Smooth muscle cell (in vitro differentiated cells): Measurements from ENCODE around the gene SOX13. TPM values are rescaled to one million over a fixed set of nuclear protein-coding genes. Genes with fewer than 3 reads are reported as not detected.

Experiments used
- DNase-seq: peaks from one replicate; lab custom pipeline; 2025; ENCODE audit not compliant: unreplicated experiment; lab: John Stamatoyannopoulos, UW
- H2AFZ ChIP-seq: fragments of 200-600 bp; sonication (generic); 2 replicates; pipeline ENCODE4 v1.6.0; 2016; ENCODE audit warnings: antibody characterized with exemption, low read depth, mild to moderate bottlenecking
- H3F3A ChIP-seq: fragments of 200-600 bp; sonication (generic); 2 replicates; pipeline ENCODE4 v1.6.0; 2017; ENCODE audit warnings: antibody characterized with exemption, low read depth
- H3K27ac ChIP-seq: fragments of 200-600 bp; sonication (generic); 2 replicates; pipeline ENCODE4 v1.5.1; 2016; ENCODE audit warnings: low read depth, mild to moderate bottlenecking
- H3K27me3 ChIP-seq: fragments of 200-600 bp; sonication (generic); 2 replicates; pipeline ENCODE4 v1.6.1; 2016; ENCODE audit warnings: low read depth, mild to moderate bottlenecking
- H3K36me3 ChIP-seq: fragments of 200-600 bp; sonication (generic); 2 replicates; pipeline ENCODE4 v1.5.1; 2016; ENCODE audit warnings: low read depth
- H3K4me1 ChIP-seq: fragments of 200-600 bp; sonication (generic); 2 replicates; pipeline ENCODE4 v1.5.1; 2016; ENCODE audit warnings: low read depth
- H3K4me2 ChIP-seq: fragments of 200-600 bp; sonication (generic); 2 replicates; pipeline ENCODE4 v1.6.0; 2016; ENCODE audit warnings: mild to moderate bottlenecking
- H3K4me3 ChIP-seq: fragments of 200-600 bp; sonication (generic); 2 replicates; pipeline ENCODE4 v1.5.1; 2016; ENCODE audit warnings: mild to moderate bottlenecking
- H3K79me2 ChIP-seq: fragments of 200-600 bp; sonication (generic); 2 replicates; pipeline ENCODE4 v1.6.0; 2016; ENCODE audit warnings: low read depth, mild to moderate bottlenecking
- H3K9ac ChIP-seq: fragments of 200-600 bp; sonication (generic); 2 replicates; pipeline ENCODE4 v1.6.0; 2016; ENCODE audit warnings: low read depth
- H3K9me3 ChIP-seq: fragments of 200-600 bp; sonication (generic); replicated peaks from 2 replicates; pipeline ENCODE4 v1.5.1; 2016; ENCODE audit warnings: low read depth
- H4K20me1 ChIP-seq: fragments of 200-600 bp; sonication (generic); 2 replicates; pipeline ENCODE4 v1.6.0; 2016; ENCODE audit warnings: low read depth
- CTCF ChIP-seq: fragments of 200-600 bp; sonication (generic); IDR thresholded peaks from 2 replicates; pipeline ENCODE4 v1.5.1; 2017; ENCODE audit warnings: borderline replicate concordance, mild to moderate bottlenecking, antibody characterized with exemption; ENCODE audit not compliant: insufficient read depth, poor library complexity, severe bottlenecking
- WGBS: methylation state at CpG from one replicate; pipeline ENCODE4 v1.1.7; 2016; ENCODE audit warnings: low lambda C conversion rate; 5-methylcytosine and 5-hydroxymethylcytosine counted together
- polyA plus RNA-seq: library from polyadenylated mRNA; unstranded; fragments of >200 nt; fragmentation: Nextera tagmentation; extraction: Ambion mirVana; gene quantifications from 2 replicates; pipeline ENCODE4 v1.2.1, GENCODE V29; 2016
- total RNA-seq: library from RNA; depleted of rRNA; stranded (reverse); fragments of >200 nt; gene quantifications from 2 replicates; pipeline ENCODE4 v1.2.3, GENCODE V29; 2014

The SOX13 gene
- total and polyA plus RNA-seq, 2 experiments from 2014 or later = 0.41 to 2.3 TPM

GRCh38 chr1:204154568-204155255 lies 81.8 kb downstream of the SOX13 start:
- no peak overlapping the region for H3K27ac ChIP-seq
- no peaks in the 10 kb centered on the region for H4K20me1 ChIP-seq
- no peak overlapping the region for H3K4me2 ChIP-seq
- H2AFZ ChIP-seq = no peak overlapping the region
- H3K79me2 ChIP-seq = no peaks in the 10 kb centered on the region
- H3K4me1 ChIP-seq = no peaks in the 10 kb centered on the region
- no peak for DNase-seq
- no peak overlapping the region for H3K9ac ChIP-seq
- no peaks in the 10 kb centered on the region for H3F3A ChIP-seq
- no peaks in the 10 kb centered on the region for H3K9me3 ChIP-seq
- no peak for TF ChIP-seq CTCF
- H3K36me3 ChIP-seq = no peaks in the 10 kb centered on the region
- no peaks in the 10 kb centered on the region for H3K27me3 ChIP-seq
- WGBS = 92% methylated on average over 15 of the region's 15 CpGs
- H3K4me3 ChIP-seq = no peak overlapping the region

GRCh38 chr1:204155881-204156280 lies 83.0 kb downstream of the SOX13 start:
- Histone ChIP-seq H3F3A (no peaks in the 10 kb centered on the region), H3K27ac (no peak overlapping the region), H3K9ac (no peak overlapping the region), H3K36me3 (no peaks in the 10 kb centered on the region), H3K4me1 (no peaks in the 10 kb centered on the region), H3K27me3 (peaks cover 5% of the 10 kb centered on the region), H3K4me3 (no peak overlapping the region), H4K20me1 (no peaks in the 10 kb centered on the region), H3K9me3 (no peaks in the 10 kb centered on the region), H3K79me2 (no peaks in the 10 kb centered on the region), H3K4me2 (no peak overlapping the region), H2AFZ (no peak overlapping the region)
- no peak for TF ChIP-seq CTCF
- 88% methylated on average over 10 of the region's 10 CpGs for whole genome bisulfite sequencing
- DNase-seq = no peak

GRCh38 chr1:204157962-204158361 lies 85.0 kb downstream of the SOX13 start:
- no peak for TF ChIP-seq CTCF
- Histone ChIP-seq H3K36me3 (no peaks in the 10 kb centered on the region), H3K27me3 (peaks cover 15% of the 10 kb centered on the region), H3K4me1 (no peaks in the 10 kb centered on the region), H3K9me3 (no peaks in the 10 kb centered on the region), H3K9ac (no peak overlapping the region), H2AFZ (no peak overlapping the region), H3F3A (no peaks in the 10 kb centered on the region), H3K79me2 (no peaks in the 10 kb centered on the region), H4K20me1 (no peaks in the 10 kb centered on the region), H3K4me2 (no peak overlapping the region), H3K4me3 (no peak overlapping the region), H3K27ac (no peak overlapping the region)
- 66% methylated on average over 6 of the region's 6 CpGs for WGBS
- DNase-seq = no peak
